Fibroblast of skin of abdomen (primary cell): Measurements from ENCODE around the gene IL22RA2.
A peak's percentile ranks its signal among the peaks of the same experiment; 100 is the strongest.

ENCODE experiments used
- DNase-seq: peaks from one replicate; pipeline ENCODE4 v3.0.0-alpha.2; 2013

IL22RA2 gene

GRCh38 chr6:137166247-137167098 lies 7.0 kb downstream of the IL22RA2 start:
- no peak for DNase-seq

- DNase-seq, result no peak
These were observed 7.8 kb downstream of the IL22RA2 start for GRCh38 chr6:137165375-137166246.

GRCh38 chr6:137163732-137164318 lies 9.6 kb downstream of the IL22RA2 start:
- no peak for DNase-seq

- no peak for DNase-seq
These were observed 10.6 kb downstream of the IL22RA2 start for GRCh38 chr6:137162692-137163306.

GRCh38 chr6:137161949-137162348 lies 11.5 kb downstream of the IL22RA2 start:
- no peak for DNase-seq

- peak; percentile 5 for DNase-seq
These were observed 12.7 kb downstream of the IL22RA2 start for GRCh38 chr6:137160763-137161162.

- no peak for DNase-seq
These were observed 13.5 kb downstream of the IL22RA2 start for GRCh38 chr6:137159912-137160311.

GRCh38 chr6:137157601-137158000 lies 15.8 kb downstream of the IL22RA2 start:
- DNase-seq, result no peak

GRCh38 chr6:137156650-137157049 lies 16.8 kb downstream of the IL22RA2 start:
- DNase-seq, result no peak

GRCh38 chr6:137155830-137156229 lies 17.6 kb downstream of the IL22RA2 start:
- DNase-seq, result peak; percentile 51

- no peak for DNase-seq
These were observed 23.4 kb downstream of the IL22RA2 start for GRCh38 chr6:137150072-137150471.

GRCh38 chr6:137149035-137149393 lies 24.4 kb downstream of the IL22RA2 start:
- no peak for DNase-seq

- DNase-seq, result peak; percentile 3
These were observed 25.0 kb downstream of the IL22RA2 start for GRCh38 chr6:137148306-137149034.

- DNase-seq, result no peak
These were observed 26.2 kb downstream of the IL22RA2 start for GRCh38 chr6:137147195-137147594.

- DNase-seq, result no peak
These were observed 27.2 kb downstream of the IL22RA2 start for GRCh38 chr6:137146206-137146605.

- peak; percentile 14 for DNase-seq
These were observed 28.0 kb downstream of the IL22RA2 start for GRCh38 chr6:137145421-137145820.

GRCh38 chr6:137136065-137136464 lies 37.4 kb downstream of the IL22RA2 start:
- no peak for DNase-seq

GRCh38 chr6:137134483-137134882 lies 39.0 kb downstream of the IL22RA2 start:
- DNase-seq, result no peak

- no peak for DNase-seq
These were observed 40.3 kb downstream of the IL22RA2 start for GRCh38 chr6:137133122-137133521.

- DNase-seq, result no peak
These were observed 46.5 kb downstream of the IL22RA2 start for GRCh38 chr6:137126875-137127485.

- no peak for DNase-seq
These were observed 50.4 kb downstream of the IL22RA2 start for GRCh38 chr6:137123078-137123477.

- DNase-seq, result no peak
These were observed 50.8 kb downstream of the IL22RA2 start for GRCh38 chr6:137122612-137123011.
